K562 (cell line): Measurements from ENCODE around the gene C1QTNF8. TPM values are rescaled to one million over a fixed set of nuclear protein-coding genes. Genes with fewer than 3 reads are reported as not detected.

Experiments
- EGR1 ChIP-seq: fragments of 450-650 bp; conservative IDR thresholded peaks from 2 replicates; pipeline ENCODE4 v1.6.1; 2017; ENCODE audit warnings: mild to moderate bottlenecking
- FOXA1 ChIP-seq: fragments of 450-650 bp; IDR thresholded peaks from 2 replicates; pipeline ENCODE4 v1.6.1; 2016; ENCODE audit warnings: mild to moderate bottlenecking, borderline replicate concordance
- FOXO4 ChIP-seq: fragments of 450-650 bp; formaldehyde crosslinking; IDR thresholded peaks from 2 replicates; pipeline ENCODE4 v1.4.0; 2020; ENCODE audit warnings: mild to moderate bottlenecking, moderate library complexity
- GMEB1 ChIP-seq: fragments of 250-450 bp; sonication (Bioruptor Pico); IDR thresholded peaks from 2 replicates; pipeline ENCODE4 v1.4.0; 2020; ENCODE audit warnings: mild to moderate bottlenecking
- GTF2B ChIP-seq: IDR thresholded peaks from 2 replicates; pipeline ENCODE4 v1.6.1; 2011; ENCODE audit not compliant: insufficient read length; ENCODE audit errors: extremely low read depth
- HNRNPLL ChIP-seq: fragments of 200-400 bp; formaldehyde crosslinking; IDR thresholded peaks from 2 replicates; pipeline ENCODE4 v1.6.1; 2017; ENCODE audit warnings: low read length, low read depth, mild to moderate bottlenecking; ENCODE audit not compliant: poor library complexity, severe bottlenecking
- MLLT1 ChIP-seq, 2 experiments: fragments of 450-650 bp; IDR thresholded peaks; 2 replicates each; pipeline ENCODE4 v1.6.1; 2016
- RCOR1 ChIP-seq, 2 experiments: IDR thresholded peaks; 2 replicates each; pipeline ENCODE4 v1.6.1; 2012; ENCODE audit warnings: low read depth in 2 of 2, low read length in 2 of 2, borderline replicate concordance in 1 of 2, improper control_type of control experiment in 1 of 2
- SETDB1 ChIP-seq: IDR thresholded peaks from one replicate; pipeline ENCODE4 v1.6.1; 2012; ENCODE audit warnings: low read length, control low read depth, inconsistent platforms
- THRB ChIP-seq: fragments of 450-650 bp; formaldehyde crosslinking; conservative IDR thresholded peaks from 2 replicates; pipeline ENCODE4 v1.4.0; 2022; ENCODE audit warnings: mild to moderate bottlenecking, missing genetic modification characterization
- ZNF436 ChIP-seq: fragments of 250-450, 450-650 bp; sonication (Bioruptor Pico); formaldehyde crosslinking; IDR thresholded peaks from 2 replicates; pipeline ENCODE4 v1.7.0; 2020; ENCODE audit warnings: mild to moderate bottlenecking
- ZNF76 ChIP-seq: fragments of 250-450 bp; sonication (Bioruptor Pico); IDR thresholded peaks from 2 replicates; pipeline ENCODE4 v1.4.0; 2020; ENCODE audit warnings: mild to moderate bottlenecking, moderate library complexity, borderline replicate concordance
- polyA plus RNA-seq, 8 experiments: library from polyadenylated mRNA; depleted of rRNA in 4 of 8; stranded (reverse) in 5 of 8; unstranded in 3 of 8; fragments of >200 nt; fragmentation: Nextera tagmentation in 2 of 8; fragmentation: Illumina TruSeq in 1 of 8; extraction: Ambion mirVana in 2 of 8; extraction: Trizol in 1 of 8; gene quantifications; 2 replicates each; pipeline versions ENCODE4 v1.2.1 to v1.2.3, GENCODE V29; 2011 to 2014; ENCODE audit warnings: inconsistent platforms in 1 of 8, missing spikeins in 1 of 8
- total RNA-seq, 7 experiments: library from RNA; depleted of rRNA in 6 of 7; stranded (reverse); fragments of >200 nt in 6 of 7; fragmentation: Illumina TruSeq in 2 of 7; extraction: Trizol in 2 of 7; gene quantifications; 2 replicates each; pipeline versions ENCODE4 v1.2.1 to v1.2.3, GENCODE V29; 2011 to 2021; ENCODE audit warnings: low replicate concordance in 1 of 7

The C1QTNF8 gene
- total and polyA plus RNA-seq, 9 of the 15 experiments (the other 6 are each of a cell fraction or from before 2014, with no cell fraction given), result not detected

GRCh38 chr16:1125471-1125870 is 29.4 kb upstream of the C1QTNF8 start (continued):
- TF ChIP-seq GMEB1 (CRISPR knock-in tag) (no peak), EGR1 (peak; percentile 73), SETDB1 (no peak), THRB (no peak), FOXO4 (CRISPR knock-in tag) (no peak), ZNF76 (CRISPR knock-in tag) (no peak), FOXA1 (no peak), RCOR1 (IDR thresholded peaks at IDR 0.05; ENCODE audit: borderline replicate concordance in 1 of 2, low read depth in 2 of 2, low read length in 2 of 2) (0 out of 4 replicates have a peak, but pooled peaks of 1 of the 2 experiments have one; percentile 14), GTF2B (no peak), HNRNPLL (peak; percentile 17), MLLT1 (IDR thresholded peaks at IDR 0.05) (no peak), ZNF436 (CRISPR knock-in tag) (no peak)
